B cell (primary cell): ENCODE data around the gene IMPA2. TPM values are rescaled to one million over a fixed set of nuclear protein-coding genes. Genes with fewer than 3 reads are reported as not detected.

Experiments used
- ATAC-seq: fragments of 200-7000 bp; cut with Tn5 transposase; one replicate; pipeline ENCODE4 v1.10.0; 2021; ENCODE audit warnings: low read depth, mild to moderate bottlenecking, moderate number of reproducible peaks, moderate library complexity
- CTCF ChIA-PET: fragments of 350-600 bp; sonication (Branson Sonifier 250); formaldehyde crosslinking; loops from one replicate; lab custom pipeline; 2021; ENCODE audit warnings: antibody characterized with exemption, inconsistent platforms; lab: Charles Lee
- POLR2A ChIA-PET: fragments of 350-600 bp; sonication (Branson Sonifier 250); formaldehyde crosslinking; loops from one replicate; lab custom pipeline; 2021; ENCODE audit warnings: antibody characterized with exemption; lab: Charles Lee
- DNase-seq: peaks from one replicate; pipeline ENCODE4 v3.0.0; 2013
- H2AFZ ChIP-seq: 2 replicates; pipeline ENCODE4 v1.6.1; 2012; ENCODE audit warnings: mild to moderate bottlenecking, low read depth, low read length; ENCODE audit not compliant: insufficient read depth, poor library complexity, severe bottlenecking
- H3K27ac ChIP-seq, 2 donors: 1 replicate in 1 of 2; 2 replicates in 1 of 2; pipeline ENCODE4 v1.5.1; 2012 to 2013; ENCODE audit warnings: low read length in 2 of 2, mild to moderate bottlenecking in 2 of 2, moderate library complexity in 1 of 2
- H3K27me3 ChIP-seq, 4 experiments: fragments of 200-600 bp in 1 of 4; sonication (generic) in 1 of 4; replicated peaks in 1 of 4; 1 replicate in 2 of 4; 2 replicates in 2 of 4; pipeline versions ENCODE4 v1.6.1 to v1.7.0; 2013 to 2016; ENCODE audit warnings: low read length in 3 of 4, mild to moderate bottlenecking in 2 of 4, mixed read lengths in 1 of 4, moderate library complexity in 1 of 4; ENCODE audit not compliant: insufficient read depth in 4 of 4, control insufficient read depth in 3 of 4; ENCODE audit errors: control extremely low read depth in 1 of 4
- H3K36me3 ChIP-seq, 2 experiments: replicated peaks in 1 of 2; 1 replicate in 1 of 2; 2 replicates in 1 of 2; pipeline versions ENCODE4 v1.6.1 to v1.7.1; 2013; ENCODE audit warnings: low read length in 1 of 2; ENCODE audit not compliant: insufficient read depth in 2 of 2, control insufficient read depth in 1 of 2; ENCODE audit errors: control extremely low read depth in 1 of 2, extremely low read depth in 1 of 2
- H3K4me1 ChIP-seq, 2 donors: fragments of 200-600 bp in 1 of 2; sonication (generic) in 1 of 2; 1 replicate in 1 of 2; 2 replicates in 1 of 2; pipeline versions ENCODE4 v1.5.1 to v1.6.1; 2013 to 2017; ENCODE audit warnings: low read length in 2 of 2; ENCODE audit not compliant: control insufficient read depth in 2 of 2, insufficient read depth in 2 of 2
- H3K4me2 ChIP-seq: replicated peaks from 2 replicates; pipeline ENCODE3; 2012; ENCODE audit warnings: mild to moderate bottlenecking, low read depth, low read length; ENCODE audit not compliant: poor library complexity, severe bottlenecking
- H3K4me3 ChIP-seq, 5 experiments: fragments of 200-600 bp in 1 of 5; sonication (generic) in 1 of 5; 1 replicate in 3 of 5; 2 replicates in 2 of 5; pipeline versions ENCODE4 v1.5.1 to v1.7.0; 2011 to 2016; ENCODE audit warnings: low read length in 4 of 5, mild to moderate bottlenecking in 4 of 5, low read depth in 2 of 5, control low read depth in 1 of 5, moderate library complexity in 1 of 5; ENCODE audit not compliant: insufficient read depth in 1 of 5; ENCODE audit errors: control extremely low read depth in 1 of 5, extremely low read depth in 1 of 5
- H3K79me2 ChIP-seq: fragments of 200-600 bp; sonication (generic); one replicate; pipeline ENCODE4 v1.6.0; 2016; ENCODE audit warnings: low read length; ENCODE audit not compliant: control insufficient read depth, insufficient read depth
- H3K9ac ChIP-seq: fragments of 200-600 bp; sonication (generic); 2 replicates; pipeline ENCODE4 v1.6.1; 2017; ENCODE audit warnings: mild to moderate bottlenecking, low read length, moderate library complexity
- H3K9me3 ChIP-seq, 3 donors: one replicate each; pipeline versions ENCODE4 v1.6.1 to v1.7.1; 2013; ENCODE audit warnings: low read length in 2 of 3; ENCODE audit not compliant: control insufficient read depth in 2 of 3, insufficient read depth in 1 of 3; ENCODE audit errors: control extremely low read depth in 1 of 3
- H4K20me1 ChIP-seq: 2 replicates; pipeline ENCODE4 v1.6.0; 2012; ENCODE audit warnings: mild to moderate bottlenecking, low read length; ENCODE audit not compliant: insufficient read depth, control insufficient read depth, poor library complexity, severe bottlenecking
- H3K27ac Mint-ChIP-seq: one replicate; pipeline ENCODE4 v1.8.0; 2021; ENCODE audit warnings: mixed read lengths
- H3K27me3 Mint-ChIP-seq: one replicate; pipeline ENCODE4 v1.8.0; 2021; ENCODE audit warnings: mixed read lengths
- H3K4me1 Mint-ChIP-seq: one replicate; pipeline ENCODE4 v1.8.0; 2021; ENCODE audit warnings: mixed read lengths
- H3K4me3 Mint-ChIP-seq: one replicate; pipeline ENCODE4 v1.8.0; 2021; ENCODE audit warnings: mixed read lengths
- H3K9me3 Mint-ChIP-seq: one replicate; pipeline ENCODE4 v1.8.0; 2022; ENCODE audit warnings: mixed read lengths; ENCODE audit not compliant: insufficient read depth
- CTCF ChIP-seq: fragments of 200-600 bp; IDR thresholded peaks from one replicate; pipeline ENCODE4 v1.8.0; 2022; ENCODE audit warnings: antibody characterized with exemption, mild to moderate bottlenecking
- EZH2 ChIP-seq: IDR thresholded peaks from 2 replicates; pipeline ENCODE4 v1.6.1; 2012; ENCODE audit warnings: borderline replicate concordance, low read depth, mild to moderate bottlenecking, moderate library complexity, low read length; ENCODE audit not compliant: insufficient read depth, poor library complexity, severe bottlenecking
- WGBS: methylation state at CpG from one replicate; pipeline ENCODE4 v1.1.5; 2013; ENCODE audit warnings: missing lambda C conversion rate; ENCODE audit not compliant: insufficient coverage; 5-methylcytosine and 5-hydroxymethylcytosine counted together
- intact Hi-C: fragments of 100-400 bp; cut with micrococcal nuclease; formaldehyde crosslinking; loops from one replicate; pipeline ENCODE4 v1.10.0; 2022
- polyA plus RNA-seq: library from polyadenylated mRNA; depleted of rRNA; stranded (reverse); fragments of >200 nt; gene quantifications from 2 replicates; pipeline ENCODE4 v1.2.3, GENCODE V29; 2012
- total RNA-seq, 2 donors: library from RNA; stranded (reverse); fragments of 120-200 nt in 1 of 2; gene quantifications; 1 replicate in 1 of 2; 2 replicates in 1 of 2; pipeline versions ENCODE4 v1.2.3 to v1.2.4, GENCODE V29; 2013 to 2022

Gene IMPA2
- total and polyA plus RNA-seq, 2 donors (not counting 1 experiment from before 2014, with no cell fraction given) = 8.0 to 11.7 TPM

GRCh38 chr18:11937874-11938478, 43.3 kb upstream of the IMPA2 start:
- no peaks in the 10 kb centered on the region for H3K79me2 ChIP-seq
- H4K20me1 ChIP-seq = no peaks in the 10 kb centered on the region
- no peak overlapping the region for H3K9ac ChIP-seq
- no peaks in the 10 kb centered on the region for H3K27me3 Mint-ChIP-seq
- ChIA-PET POLR2A (interaction anchor here (1.5 kb wide), 1 partner anchor 112 kb away, joined by 6 read pairs; no protein-coding TSS in a partner anchor), CTCF (interaction anchor here (0.7 to 11.8 kb wide), 46 partner anchors 10 to 298 kb away, joined by 3 to 390 read pairs (median 5); partner anchors contain the start of gene IMPA2)
- H3K4me3 ChIP-seq = no peak overlapping the region
- WGBS = no CpG with 5 or more reads among the region's 4 CpGs
- H3K9me3 Mint-ChIP-seq = no peaks in the 10 kb centered on the region
- no peak overlapping the region for H3K27ac ChIP-seq
- ATAC-seq = peak; percentile 64
- TF ChIP-seq CTCF (peak; percentile 86), EZH2 (no peak)
- intact Hi-C loops = loop anchor here (1.0 to 5.0 kb wide), 5 partner anchors 43 to 719 kb away; partner anchors contain the start of genes IMPA2 and SPIRE1
- H3K9me3 ChIP-seq = no peaks in the 10 kb centered on the region
- no peak overlapping the region for H3K27ac Mint-ChIP-seq
- H3K4me1 Mint-ChIP-seq = no peaks in the 10 kb centered on the region
- no peak overlapping the region for H2AFZ ChIP-seq
- H3K27me3 ChIP-seq = no peaks in the 10 kb centered on the region
- H3K4me1 ChIP-seq = no peaks in the 10 kb centered on the region
- H3K4me3 Mint-ChIP-seq = no peak overlapping the region
- H3K36me3 ChIP-seq = no peaks in the 10 kb centered on the region
- H3K4me2 ChIP-seq = no peak overlapping the region
- peak; percentile 82 for DNase-seq

GRCh38 chr18:11940956-11941355, 40.4 kb upstream of the IMPA2 start:
- Mint-ChIP-seq H3K4me1 (no peaks in the 10 kb centered on the region), H3K27me3 (no peaks in the 10 kb centered on the region), H3K9me3 (no peaks in the 10 kb centered on the region), H3K27ac (no peak overlapping the region), H3K4me3 (no peak overlapping the region)
- ATAC-seq (no peak), DNase-seq (no peak)
- ChIA-PET POLR2A (no interaction called here), CTCF (interaction anchor here (0.9 to 11.8 kb wide), 6 partner anchors 9 to 296 kb away, joined by 3 to 390 read pairs (median 4); no protein-coding TSS in a partner anchor)
- no peak overlapping the region for H3K27ac ChIP-seq
- TF ChIP-seq EZH2 = no peak
- H3K36me3 ChIP-seq = no peaks in the 10 kb centered on the region
- H3K4me1 ChIP-seq = no peaks in the 10 kb centered on the region
- no peak overlapping the region for H2AFZ ChIP-seq
- no peak overlapping the region for H3K9ac ChIP-seq
- no CpG with 5 or more reads among the region's 2 CpGs for WGBS
- H3K4me3 ChIP-seq = no peak overlapping the region
- intact Hi-C loops = no loop called here
- H4K20me1 ChIP-seq = no peaks in the 10 kb centered on the region
- H3K4me2 ChIP-seq = no peak overlapping the region
- no peaks in the 10 kb centered on the region for H3K9me3 ChIP-seq
- H3K27me3 ChIP-seq = no peaks in the 10 kb centered on the region
- no peaks in the 10 kb centered on the region for H3K79me2 ChIP-seq
